H1 (cell line): ENCODE measurements around the gene RASGEF1C. TPM values are rescaled to one million over a fixed set of nuclear protein-coding genes. Genes with fewer than 3 reads are reported as not detected.

ENCODE experiments used
- CTCF ChIA-PET: fragments of 300-600 bp; sonication (Branson Sonifier 250); formaldehyde crosslinking; loops from one replicate; lab custom pipeline; 2021; ENCODE audit not compliant: partially characterized antibody; lab: Charles Lee
- POLR2A ChIA-PET: fragments of 300-600 bp; sonication (Branson Sonifier 250); formaldehyde crosslinking; loops from one replicate; lab custom pipeline; 2021; ENCODE audit warnings: inconsistent platforms; ENCODE audit not compliant: partially characterized antibody; lab: Charles Lee
- DNase-seq, 2 experiments: peaks; one replicate each; pipeline versions ENCODE4 v3.0.0 to v3.0.0-alpha.2; 2010 to 2022; ENCODE audit warnings: low spot score in 2 of 2, low read depth in 1 of 2, mixed read lengths in 1 of 2
- FAIRE-seq: peaks from 2 replicates; lab custom pipeline; 2011; peaks lifted over from hg19 to GRCh38; lab: Jason Lieb, UNC
- H2AFZ ChIP-seq: 2 replicates; pipeline ENCODE4 v1.8.1; 2012; ENCODE audit warnings: low read length, inconsistent platforms
- H2AK5ac ChIP-seq: 2 replicates; pipeline ENCODE4 v1.6.1; 2013; ENCODE audit warnings: low read depth, low read length
- H2BK120ac ChIP-seq: replicated peaks from 2 replicates; pipeline ENCODE3; 2013; ENCODE audit warnings: low read depth, low read length, inconsistent platforms
- H2BK12ac ChIP-seq: 2 replicates; pipeline ENCODE4 v1.6.1; 2013; ENCODE audit warnings: low read depth, low read length
- H2BK15ac ChIP-seq: 2 replicates; pipeline ENCODE4 v1.6.1; 2013; ENCODE audit warnings: low read length
- H2BK20ac ChIP-seq: 2 replicates; pipeline ENCODE4 v1.6.1; 2013; ENCODE audit warnings: low read length
- H2BK5ac ChIP-seq: 2 replicates; pipeline ENCODE4 v1.6.1; 2013; ENCODE audit warnings: low read depth, low read length
- H3K14ac ChIP-seq: 2 replicates; pipeline ENCODE4 v1.6.1; 2013; ENCODE audit warnings: inconsistent platforms; ENCODE audit not compliant: insufficient read length
- H3K18ac ChIP-seq: 2 replicates; pipeline ENCODE4 v1.6.1; 2013; ENCODE audit warnings: low read length; ENCODE audit errors: extremely low read depth
- H3K23ac ChIP-seq: 2 replicates; pipeline ENCODE4 v1.6.1; 2013; ENCODE audit warnings: inconsistent platforms; ENCODE audit not compliant: insufficient read length
- H3K23me2 ChIP-seq: 2 replicates; pipeline ENCODE4 v1.6.1; 2013; ENCODE audit warnings: low read depth, low read length
- H3K27ac ChIP-seq: 2 replicates; pipeline ENCODE4 v1.6.1; 2011; ENCODE audit warnings: low read depth, low read length, inconsistent platforms
- H3K27me3 ChIP-seq, 4 experiments: replicated peaks in 1 of 4; 1 replicate in 1 of 4; 2 replicates in 3 of 4; pipeline versions ENCODE4 v1.6.1 to v1.8.1; 2011 to 2013; ENCODE audit warnings: low read length in 3 of 4, mild to moderate bottlenecking in 3 of 4, inconsistent platforms in 2 of 4, mixed read lengths in 2 of 4, moderate library complexity in 1 of 4; ENCODE audit not compliant: control insufficient read depth in 3 of 4, insufficient read depth in 3 of 4; ENCODE audit errors: extremely low read depth in 1 of 4
- H3K36me3 ChIP-seq, 4 experiments: 2 replicates each; pipeline versions ENCODE4 v1.6.1 to v1.8.1; 2011 to 2013; ENCODE audit warnings: mild to moderate bottlenecking in 4 of 4, low read length in 3 of 4, moderate library complexity in 2 of 4, control low read depth in 1 of 4, inconsistent platforms in 1 of 4; ENCODE audit not compliant: insufficient read depth in 4 of 4, control insufficient read depth in 2 of 4
- H3K4ac ChIP-seq: replicated peaks from 2 replicates; pipeline ENCODE3; 2013; ENCODE audit warnings: low read length, low read depth, mixed read lengths, inconsistent platforms; ENCODE audit not compliant: insufficient read length
- H3K4me1 ChIP-seq, 4 experiments: replicated peaks in 1 of 4; 1 replicate in 1 of 4; 2 replicates in 3 of 4; pipeline versions ENCODE4 v1.6.1 to v1.8.1; 2011 to 2013; ENCODE audit warnings: low read length in 3 of 4, inconsistent platforms in 2 of 4, mixed read lengths in 1 of 4; ENCODE audit not compliant: insufficient read depth in 4 of 4, control insufficient read depth in 3 of 4
- H3K4me2 ChIP-seq, 2 experiments: 2 replicates each; pipeline versions ENCODE4 v1.6.1 to v1.8.1; 2011 to 2013; ENCODE audit warnings: low read depth in 2 of 2, low read length in 2 of 2, control low read depth in 1 of 2, inconsistent platforms in 1 of 2, mild to moderate bottlenecking in 1 of 2; ENCODE audit not compliant: insufficient read depth in 1 of 2
- H3K4me3 ChIP-seq, 4 experiments: fragments of 200-600, 300-600 bp in 1 of 4; sonication (generic), shearing (Covaris generic), sonication (Bioruptor Twin) in 1 of 4; 2 replicates each; pipeline versions ENCODE4 v1.5.1 to v1.8.1; 2011 to 2016; ENCODE audit warnings: low read length in 4 of 4, low read depth in 3 of 4, control low read depth in 2 of 4, inconsistent platforms in 2 of 4, mild to moderate bottlenecking in 2 of 4, mixed read lengths in 1 of 4, moderate library complexity in 1 of 4; ENCODE audit not compliant: insufficient read depth in 2 of 4; ENCODE audit errors: extremely low read depth in 1 of 4
- H3K56ac ChIP-seq: replicated peaks from 2 replicates; pipeline ENCODE3; 2013; ENCODE audit warnings: low read depth, mild to moderate bottlenecking, mixed read lengths, low read length, inconsistent platforms; ENCODE audit not compliant: insufficient read length
- H3K79me1 ChIP-seq: 2 replicates; pipeline ENCODE4 v1.6.1; 2013; ENCODE audit warnings: low read depth, low read length, control low read depth
- H3K79me2 ChIP-seq, 2 experiments: 2 replicates each; pipeline versions ENCODE4 v1.6.1 to v1.8.1; 2012 to 2013; ENCODE audit warnings: low read length in 2 of 2, mild to moderate bottlenecking in 2 of 2, inconsistent platforms in 1 of 2; ENCODE audit not compliant: insufficient read depth in 2 of 2, control insufficient read depth in 1 of 2
- H3K9ac ChIP-seq, 4 experiments: replicated peaks in 1 of 4; 1 replicate in 1 of 4; 2 replicates in 3 of 4; pipeline versions ENCODE4 v1.6.1 to v1.8.1; 2011 to 2013; ENCODE audit warnings: low read depth in 3 of 4, low read length in 3 of 4, control low read depth in 2 of 4, mild to moderate bottlenecking in 2 of 4, moderate library complexity in 2 of 4, inconsistent platforms in 1 of 4; ENCODE audit errors: extremely low read depth in 1 of 4
- H3K9me3 ChIP-seq, 2 experiments: 2 replicates each; pipeline versions ENCODE4 v1.6.1 to v1.8.1; 2012 to 2013; ENCODE audit warnings: mild to moderate bottlenecking in 2 of 2, moderate library complexity in 2 of 2, control low read depth in 1 of 2, inconsistent platforms in 1 of 2, low read depth in 1 of 2, low read length in 1 of 2, mixed read lengths in 1 of 2; ENCODE audit not compliant: insufficient read depth in 2 of 2
- H4K20me1 ChIP-seq, 2 experiments: replicated peaks in 1 of 2; 2 replicates each; pipeline versions ENCODE3 to v1.8.1; 2011 to 2013; ENCODE audit warnings: inconsistent platforms in 2 of 2, low read length in 2 of 2, mild to moderate bottlenecking in 1 of 2; ENCODE audit not compliant: insufficient read depth in 2 of 2, control insufficient read depth in 1 of 2
- H4K5ac ChIP-seq: 2 replicates; pipeline ENCODE4 v1.6.1; 2013; ENCODE audit warnings: low read length, low read depth, mixed read lengths, inconsistent platforms; ENCODE audit not compliant: insufficient read length
- H4K8ac ChIP-seq: 2 replicates; pipeline ENCODE4 v1.8.0; 2013; ENCODE audit warnings: mild to moderate bottlenecking, moderate library complexity, low read length, inconsistent platforms; ENCODE audit not compliant: insufficient read depth; ENCODE audit errors: extremely low read depth
- H4K91ac ChIP-seq: replicated peaks from 2 replicates; pipeline ENCODE3; 2013; ENCODE audit warnings: low read length, mixed read lengths, inconsistent platforms; ENCODE audit not compliant: insufficient read length
- BCL11A ChIP-seq, 2 experiments: IDR thresholded peaks; one replicate each; pipeline ENCODE4 v1.6.1; 2011; ENCODE audit warnings: low read depth in 2 of 2, low read length in 2 of 2, mild to moderate bottlenecking in 2 of 2
- CBX8 ChIP-seq: fragments of 300-800, 300-1000 bp; sonication (generic); IDR thresholded peaks from 2 replicates; pipeline ENCODE4 v1.7.1; 2016; ENCODE audit warnings: low read depth, low read length, borderline replicate concordance
- EP300 ChIP-seq, 2 experiments: IDR thresholded peaks; 1 replicate in 1 of 2; 2 replicates in 1 of 2; pipeline ENCODE4 v1.6.1; 2011 to 2012; ENCODE audit warnings: low read depth in 2 of 2, low read length in 2 of 2, mild to moderate bottlenecking in 2 of 2, borderline replicate concordance in 1 of 2, inconsistent platforms in 1 of 2, moderate library complexity in 1 of 2
- KDM1A ChIP-seq: fragments of 200-600, 300-600 bp; sonication (generic); IDR thresholded peaks from 2 replicates; pipeline ENCODE4 v1.7.1; 2016; ENCODE audit warnings: mild to moderate bottlenecking, low read length, borderline replicate concordance
- POLR2A ChIP-seq, 2 experiments: IDR thresholded peaks; 1 replicate in 1 of 2; 2 replicates in 1 of 2; pipeline ENCODE4 v1.6.1; 2011; ENCODE audit warnings: low read depth in 2 of 2, low read length in 2 of 2, mild to moderate bottlenecking in 2 of 2; ENCODE audit errors: control extremely low read depth in 1 of 2
- RAD21 ChIP-seq, 2 experiments: IDR thresholded peaks in 1 of 2; conservative IDR thresholded peaks in 1 of 2; 2 replicates each; pipeline ENCODE4 v1.6.1; 2011; ENCODE audit warnings: low read depth in 2 of 2, low read length in 2 of 2, improper control_type of control experiment in 1 of 2, inconsistent platforms in 1 of 2, mild to moderate bottlenecking in 1 of 2, moderate library complexity in 1 of 2
- SAP30 ChIP-seq: fragments of 300-600 bp; sonication (generic); IDR thresholded peaks from 2 replicates; pipeline ENCODE4 v1.7.1; 2012; ENCODE audit warnings: low read length, moderate library complexity, mild to moderate bottlenecking, inconsistent platforms; ENCODE audit not compliant: insufficient read depth, insufficient replicate concordance
- SIN3A ChIP-seq, 2 experiments: IDR thresholded peaks in 1 of 2; conservative IDR thresholded peaks in 1 of 2; 2 replicates each; pipeline ENCODE4 v1.6.1; 2011 to 2012; ENCODE audit warnings: low read length in 2 of 2, improper control_type of control experiment in 1 of 2, low read depth in 1 of 2, mild to moderate bottlenecking in 1 of 2
- TAF1 ChIP-seq: IDR thresholded peaks from 2 replicates; pipeline ENCODE4 v1.6.1; 2011; ENCODE audit warnings: mild to moderate bottlenecking, low read depth, low read length
- TBP ChIP-seq: IDR thresholded peaks from 2 replicates; pipeline ENCODE4 v1.6.1; 2011; ENCODE audit warnings: low read depth, low read length, improper control_type of control experiment
- WGBS, 2 experiments: shearing (Covaris generic) in 1 of 2; methylation state at CpG; one replicate each; pipeline versions ENCODE4 v1.1.6 to v1.1.7; 2013 to 2015; ENCODE audit warnings: low lambda C conversion rate in 2 of 2, mixed read lengths in 2 of 2, inconsistent platforms in 1 of 2, low coverage in 1 of 2, missing lambda C conversion rate in 1 of 2; ENCODE audit not compliant: insufficient replicate concordance in 2 of 2, insufficient coverage in 1 of 2, insufficient read length in 1 of 2; ENCODE audit errors: extremely low coverage in 1 of 2, missing lambda C conversion rate in 1 of 2; 5-methylcytosine and 5-hydroxymethylcytosine counted together
- polyA plus RNA-seq, 7 experiments: library from polyadenylated mRNA; depleted of rRNA in 3 of 7; stranded (reverse) in 5 of 7; unstranded in 2 of 7; fragments of >200 nt in 5 of 7; fragments of 200-250 nt in 2 of 7; gene quantifications; 1 replicate in 5 of 7; 2 replicates in 1 of 7; 4 replicates in 1 of 7; pipeline versions ENCODE4 v1.2.1 to v1.2.3, GENCODE V29; 2011 to 2013; ENCODE audit warnings: missing spikeins in 2 of 7, mixed read lengths in 2 of 7
- total RNA-seq: library from RNA; stranded (reverse); fragmentation: NEBNext Ultra II Directional; extraction: Animal tissue kit (Norgen Biotek cat#: 25700); gene quantifications from 2 replicates; pipeline ENCODE4 v1.2.1, GENCODE V29; 2021
- TF ChIP-seq, protein P1 (sequence below): IDR thresholded peaks from 2 replicates; pipeline ENCODE4 v1.6.1; 2011; ENCODE audit warnings: low read length, improper control_type of control experiment

RASGEF1C gene
- total and polyA plus RNA-seq, 2 of the 8 experiments (the other 6 are each of a cell fraction or from before 2014, with no cell fraction given): 0.26 to 0.61 TPM

DNA sequence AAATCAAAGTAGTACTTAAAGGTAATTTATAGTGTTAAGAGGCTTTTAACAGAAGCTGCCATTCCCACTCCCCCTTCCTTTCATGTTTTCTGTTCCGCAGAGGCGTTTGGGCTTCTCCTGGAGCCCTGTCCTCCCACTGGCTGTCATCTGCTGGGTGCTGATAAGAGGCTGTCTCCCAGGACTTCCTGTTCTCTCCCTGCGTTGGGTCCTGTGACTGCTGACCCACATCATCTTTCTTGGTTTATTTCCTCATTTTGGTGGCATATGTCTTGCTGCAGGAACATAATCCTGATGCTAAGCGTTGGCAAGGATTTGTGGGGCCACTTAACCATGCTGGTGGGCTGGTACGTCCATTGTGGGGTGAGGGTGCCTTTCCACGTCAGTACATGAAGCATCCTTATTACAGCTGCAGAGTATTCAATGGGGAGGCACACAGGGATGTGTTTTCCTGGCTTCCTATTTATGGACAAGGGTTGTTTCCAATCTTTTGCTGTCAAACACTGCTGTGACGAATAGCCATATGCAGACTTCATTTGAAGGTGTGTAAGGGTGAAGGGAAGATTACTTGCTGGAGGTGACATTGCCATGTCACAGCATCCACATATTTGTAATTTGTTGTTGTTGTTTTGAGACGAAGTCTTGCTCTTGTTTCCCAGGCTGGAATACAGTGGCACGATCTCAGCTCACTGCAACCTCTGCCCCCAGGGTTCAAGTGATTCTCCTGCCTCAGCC, 115.2 kb downstream of the RASGEF1C start:
- Histone ChIP-seq H3K56ac (no peak overlapping the region), H4K8ac (no peak overlapping the region), H2BK120ac (no peak overlapping the region), H3K9me3 (0 out of 4 replicates have a peak, but pooled peaks cover 0 to 3% of the 10 kb centered on the region in 2 experiments), H3K27me3 (no peaks in the 10 kb centered on the region), H2BK15ac (no peak overlapping the region), H2AFZ (no peak overlapping the region), H3K23ac (no peak overlapping the region), H3K4me3 (no peak overlapping the region), H3K9ac (no peak overlapping the region), H3K23me2 (no peaks in the 10 kb centered on the region), H3K18ac (no peak overlapping the region), H2BK12ac (no peak overlapping the region), H4K91ac (no peak overlapping the region), H3K14ac (no peak overlapping the region), H3K27ac (no peak overlapping the region), H2AK5ac (no peak overlapping the region), H2BK5ac (no peak overlapping the region), H4K20me1 (no peaks in the 10 kb centered on the region), H3K79me1 (no peaks in the 10 kb centered on the region), H4K5ac (no peak overlapping the region), H2BK20ac (no peak overlapping the region), H3K4ac (no peak overlapping the region), H3K79me2 (no peaks in the 10 kb centered on the region), H3K36me3 (no peaks in the 10 kb centered on the region), H3K4me2 (no peak overlapping the region), H3K4me1 (peaks cover 0 to 4% (median 2%) of the 10 kb centered on the region in 4 experiments; a peak in 2 of 7 replicates)
- DNase-seq (no peak), FAIRE-seq (no peak)
- CTCF ChIA-PET: interaction anchor here (0.9 to 2.8 kb wide), 2 partner anchors 24 to 185 kb away, joined by 4 to 15 read pairs; no protein-coding TSS in a partner anchor
- 85% methylated on average over 9 of the region's 9 CpGs; no CpG with 5 or more reads in 1 of the 2 experiments for WGBS, 2 experiments
- POLR2A ChIA-PET: no interaction called here
- TF ChIP-seq CBX8: no peak
- no peak for TF ChIP-seq SIN3A (conservative IDR thresholded peaks at IDR 0.05 in 1 of 2, IDR thresholded peaks at IDR 0.05 in 1 of 2; ENCODE audit: low read depth in 1 of 2, low read length in 2 of 2)
- no peak for TF ChIP-seq RAD21 (IDR thresholded peaks at IDR 0.05 in 1 of 2, conservative IDR thresholded peaks at IDR 0.05 in 1 of 2; ENCODE audit: low read depth in 2 of 2, low read length in 2 of 2)
- no peak for TF ChIP-seq EP300 (IDR thresholded peaks at IDR 0.05; ENCODE audit: borderline replicate concordance in 1 of 2, low read depth in 2 of 2, low read length in 2 of 2)
- no peak for TF ChIP-seq BCL11A (IDR thresholded peaks at IDR 0.05; ENCODE audit: low read depth in 2 of 2, low read length in 2 of 2)
- no peak for TF ChIP-seq TAF1
- no peak for TF ChIP-seq TBP
- TF ChIP-seq, protein P1, sequence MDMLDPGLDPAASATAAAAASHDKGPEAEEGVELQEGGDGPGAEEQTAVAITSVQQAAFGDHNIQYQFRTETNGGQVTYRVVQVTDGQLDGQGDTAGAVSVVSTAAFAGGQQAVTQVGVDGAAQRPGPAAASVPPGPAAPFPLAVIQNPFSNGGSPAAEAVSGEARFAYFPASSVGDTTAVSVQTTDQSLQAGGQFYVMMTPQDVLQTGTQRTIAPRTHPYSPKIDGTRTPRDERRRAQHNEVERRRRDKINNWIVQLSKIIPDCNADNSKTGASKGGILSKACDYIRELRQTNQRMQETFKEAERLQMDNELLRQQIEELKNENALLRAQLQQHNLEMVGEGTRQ: no peak
- no peak for TF ChIP-seq SAP30
- no peak for TF ChIP-seq POLR2A (IDR thresholded peaks at IDR 0.05; ENCODE audit: control extremely low read depth in 1 of 2, low read depth in 2 of 2, low read length in 2 of 2)
- TF ChIP-seq KDM1A: no peak
